Suprapubic skin (tissue), 4 donors: ENCODE data around the gene DCAF7.

Experiments
- CTCF ChIP-seq, 2 donors: fragments of 200-600 bp in 1 of 2; fragments of 450-650 bp in 1 of 2; sonication (generic) in 1 of 2; IDR thresholded peaks; one replicate each; pipeline ENCODE4 v1.5.1; 2016 to 2019; ENCODE audit warnings: antibody characterized with exemption in 2 of 2, mild to moderate bottlenecking in 1 of 2, moderate library complexity in 1 of 2
- EP300 ChIP-seq: sonication (generic); formaldehyde crosslinking; IDR thresholded peaks from one replicate; pipeline ENCODE4 v1.6.1; 2017; ENCODE audit warnings: antibody characterized with exemption
- POLR2A ChIP-seq, 2 donors: fragments of 450-650 bp; IDR thresholded peaks; one replicate each; pipeline ENCODE4 v1.6.1; 2017; ENCODE audit warnings: antibody characterized with exemption in 2 of 2, mild to moderate bottlenecking in 2 of 2, moderate library complexity in 2 of 2
- POLR2AphosphoS5 ChIP-seq, 3 donors: sonication (generic); formaldehyde crosslinking; IDR thresholded peaks; one replicate each; pipeline ENCODE4 v1.6.1; 2017; ENCODE audit warnings: antibody characterized with exemption in 3 of 3

- TF ChIP-seq CTCF (IDR thresholded peaks at IDR 0.05) (no peak), POLR2AphosphoS5 (IDR thresholded peaks at IDR 0.05) (no peak), POLR2A (IDR thresholded peaks at IDR 0.05) (no peak), EP300 (no peak)
Measured at GRCh38 chr17:63500543-63501390, 49.5 kb upstream of the DCAF7 start.
